SK-N-DZ (cell line): Measurements from ENCODE around the gene SLC25A13. TPM values are rescaled to one million over a fixed set of nuclear protein-coding genes. Genes with fewer than 3 reads are reported as not detected.
"Not testable (repeated sequence)": the region's sequence is repeated elsewhere in the genome, so short reads cannot be mapped to it uniquely, and the experiment has no call there.

Experiments used
- DNase-seq: peaks from one replicate; pipeline ENCODE4 v3.0.0-alpha.2; 2015; ENCODE audit warnings: low spot score
- polyA plus RNA-seq, 2 experiments: library from polyadenylated mRNA; depleted of rRNA; stranded (reverse); fragments of >200 nt; gene quantifications; 2 replicates each; pipeline ENCODE4 v1.2.3, GENCODE V29; 2014

Gene SLC25A13, protein sequence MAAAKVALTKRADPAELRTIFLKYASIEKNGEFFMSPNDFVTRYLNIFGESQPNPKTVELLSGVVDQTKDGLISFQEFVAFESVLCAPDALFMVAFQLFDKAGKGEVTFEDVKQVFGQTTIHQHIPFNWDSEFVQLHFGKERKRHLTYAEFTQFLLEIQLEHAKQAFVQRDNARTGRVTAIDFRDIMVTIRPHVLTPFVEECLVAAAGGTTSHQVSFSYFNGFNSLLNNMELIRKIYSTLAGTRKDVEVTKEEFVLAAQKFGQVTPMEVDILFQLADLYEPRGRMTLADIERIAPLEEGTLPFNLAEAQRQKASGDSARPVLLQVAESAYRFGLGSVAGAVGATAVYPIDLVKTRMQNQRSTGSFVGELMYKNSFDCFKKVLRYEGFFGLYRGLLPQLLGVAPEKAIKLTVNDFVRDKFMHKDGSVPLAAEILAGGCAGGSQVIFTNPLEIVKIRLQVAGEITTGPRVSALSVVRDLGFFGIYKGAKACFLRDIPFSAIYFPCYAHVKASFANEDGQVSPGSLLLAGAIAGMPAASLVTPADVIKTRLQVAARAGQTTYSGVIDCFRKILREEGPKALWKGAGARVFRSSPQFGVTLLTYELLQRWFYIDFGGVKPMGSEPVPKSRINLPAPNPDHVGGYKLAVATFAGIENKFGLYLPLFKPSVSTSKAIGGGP
- polyA plus RNA-seq (2014; cell fraction: cytosol; rRNA removed): 101 and 109 TPM in 2 replicates
- polyA plus RNA-seq (2014; cell fraction: nucleus; rRNA removed): 68.9 and 75.0 TPM in 2 replicates

DNA sequence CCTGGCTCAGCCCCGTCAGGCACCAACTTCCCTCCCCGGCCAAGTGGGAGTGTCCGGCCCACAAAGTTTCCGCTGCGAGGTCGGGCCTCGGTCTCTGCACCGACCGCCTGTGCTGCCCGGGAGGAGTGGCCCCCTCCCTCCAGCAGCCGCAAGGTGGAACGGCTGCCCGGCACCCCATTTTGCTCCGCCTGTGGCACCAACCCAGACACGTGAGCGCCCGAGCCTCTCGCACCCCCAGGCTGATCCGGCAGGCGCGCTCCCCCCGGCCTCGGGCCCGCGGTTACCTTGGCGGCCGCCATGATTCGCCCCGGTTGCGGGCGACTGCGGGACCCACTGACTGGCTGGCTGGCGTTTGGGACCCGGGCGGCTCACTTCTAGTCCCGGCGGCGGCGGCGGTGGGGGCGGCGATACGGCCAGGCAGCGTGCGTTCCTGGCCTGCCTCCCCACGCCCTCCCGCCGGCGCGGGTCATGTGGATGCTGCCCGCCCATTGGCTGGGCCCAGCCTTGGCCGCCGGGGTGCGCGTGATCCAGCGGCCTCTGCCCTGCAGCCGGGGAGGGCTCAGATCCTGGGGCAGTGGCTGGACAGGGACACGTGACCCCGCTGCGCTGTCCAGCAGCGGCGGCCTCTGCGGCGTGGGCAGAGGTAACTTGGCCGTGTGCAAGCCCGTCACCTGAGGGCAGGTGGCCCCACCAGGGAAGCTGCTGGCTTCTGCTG lies at the start of gene SLC25A13:
Gene SLC25A13, minus strand, starts transcription at position 441 of the 715 bp plus-strand sequence. Its CDS starts 142 bp downstream, at position 299.
- peak; percentile 87 for DNase-seq

DNA sequence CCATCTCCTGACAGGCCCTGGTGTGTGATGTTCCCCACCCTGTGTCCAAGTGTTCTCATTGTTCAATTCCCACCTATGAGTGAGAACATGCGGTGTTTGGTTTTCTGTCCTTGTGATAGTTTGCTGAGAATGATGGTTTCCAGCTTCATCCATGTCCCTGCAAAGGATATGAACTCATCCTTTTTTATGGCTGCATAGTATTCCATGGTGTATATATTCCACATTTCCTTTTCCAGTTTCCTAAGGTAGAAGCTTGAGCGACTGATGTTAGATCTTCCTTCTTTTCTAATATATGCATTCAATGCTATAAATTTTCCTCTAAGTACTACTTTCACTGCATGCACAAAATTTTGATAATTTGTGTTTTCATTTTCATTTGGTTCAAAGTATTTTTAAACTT lies 44.0 kb upstream of the SLC25A13 start:
- not testable (repeated sequence) for DNase-seq

DNA sequence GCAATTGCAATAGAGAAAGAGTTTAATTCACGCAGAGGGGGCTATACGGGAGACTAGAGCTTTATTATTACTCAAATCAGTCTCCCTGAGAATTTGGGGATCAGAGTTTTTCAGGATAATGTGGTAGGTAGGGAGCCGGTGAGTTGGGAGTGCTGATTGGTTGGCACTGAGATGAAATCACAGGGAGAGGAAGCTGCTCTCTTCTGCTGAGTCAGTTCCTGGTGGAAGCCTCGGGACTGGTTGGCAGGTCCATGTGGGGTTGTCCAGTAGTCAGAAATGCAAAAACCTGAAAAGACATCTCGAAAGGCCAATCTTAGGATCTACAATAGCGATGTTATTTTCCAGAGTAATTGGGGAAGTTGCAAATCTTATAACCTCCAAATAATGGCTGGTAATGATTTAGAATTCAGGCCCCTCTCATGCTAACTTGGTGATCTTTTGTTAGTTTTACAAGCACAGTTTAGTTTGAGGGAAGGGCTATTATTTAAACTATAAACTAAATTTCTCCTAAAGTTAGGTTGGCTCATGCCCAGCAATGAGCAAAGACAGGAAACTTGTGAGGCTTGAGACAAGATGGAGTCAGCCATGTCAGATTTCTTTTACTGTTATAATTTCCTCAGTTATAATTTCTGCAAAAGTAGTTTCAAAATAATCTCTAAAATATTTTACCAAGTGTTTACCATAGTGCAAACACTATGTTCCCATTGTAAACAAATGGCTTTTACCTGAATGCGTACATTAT lies 39.4 kb upstream of the SLC25A13 start:
- DNase-seq: no peak

DNA sequence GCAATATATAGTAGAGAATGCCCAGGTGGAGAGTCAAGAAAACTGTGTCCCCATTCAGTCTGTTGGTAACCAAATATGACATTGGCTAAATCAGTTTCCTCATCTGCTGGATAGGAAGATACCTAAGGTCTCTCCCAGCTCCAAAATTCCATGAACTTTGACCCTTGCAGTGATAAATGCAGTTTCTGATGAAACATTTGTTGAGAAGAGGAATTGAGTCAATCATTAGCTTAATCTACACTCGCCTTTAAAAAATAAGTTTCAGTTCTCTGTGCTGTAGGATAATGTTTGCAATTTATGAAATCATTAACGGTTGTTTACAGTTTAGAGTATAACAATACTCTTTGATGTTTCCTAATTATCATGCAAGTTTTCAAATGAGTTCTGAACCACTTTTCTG lies 38.0 kb upstream of the SLC25A13 start:
- DNase-seq: no peak

DNA sequence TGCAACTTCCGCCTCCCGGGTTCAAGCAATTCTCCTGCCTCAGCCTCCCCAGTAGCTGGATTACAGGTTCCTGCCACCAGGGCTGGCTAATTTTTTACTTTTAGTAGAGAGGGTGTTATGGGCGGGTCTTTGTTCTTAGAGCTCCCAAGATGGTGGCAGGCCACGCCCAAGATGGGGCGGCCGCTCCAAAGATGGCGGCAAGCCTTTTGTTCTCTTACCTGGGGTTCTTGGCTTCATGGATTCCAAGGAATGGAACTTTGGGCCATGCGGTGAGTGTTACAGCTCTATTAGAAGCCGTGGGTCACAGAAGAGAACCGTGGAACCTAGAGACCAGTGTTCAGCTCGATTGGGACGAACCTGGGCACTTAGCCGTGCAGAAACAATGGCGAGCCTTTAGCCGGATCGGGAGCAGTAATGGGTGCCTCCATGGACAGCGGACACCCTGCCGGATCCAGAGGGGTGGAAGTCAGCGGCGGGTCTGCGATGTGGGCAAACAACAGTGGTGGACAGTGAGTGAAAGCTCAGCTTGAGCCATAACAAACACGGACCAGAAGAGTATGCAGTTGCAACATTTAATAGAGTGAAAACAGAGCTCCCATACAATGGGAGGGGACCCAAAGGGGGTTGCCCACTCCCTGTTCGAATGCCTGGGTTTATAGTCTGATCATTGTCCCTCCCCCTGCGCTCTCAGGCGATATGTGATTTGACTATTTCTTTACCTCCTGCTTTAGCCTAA lies 36.5 kb upstream of the SLC25A13 start:
- not testable (repeated sequence) for DNase-seq

DNA sequence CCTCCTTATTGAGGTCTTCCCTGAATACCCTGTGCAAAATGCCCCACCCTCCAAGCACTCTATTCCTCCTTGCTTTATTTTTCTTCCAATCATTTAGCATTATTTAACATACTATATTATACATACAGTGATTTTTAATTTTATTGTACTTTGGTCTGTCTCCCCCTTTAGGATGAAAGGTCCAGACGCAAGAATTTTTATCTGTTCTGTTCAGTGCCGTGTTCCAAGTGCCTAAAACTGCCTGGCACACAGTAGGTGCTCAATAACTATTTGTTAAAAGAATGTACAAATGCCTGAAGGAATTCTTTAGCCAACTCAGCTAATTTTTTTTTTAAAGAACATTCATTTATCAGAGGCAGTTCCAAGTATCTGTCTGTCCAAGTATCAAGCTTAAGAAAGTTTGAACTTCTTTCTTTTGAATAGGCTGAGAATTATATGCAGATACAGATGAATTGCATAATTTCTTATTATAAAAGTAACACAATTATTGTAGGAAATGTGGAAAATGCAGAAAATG lies 34.1 kb upstream of the SLC25A13 start:
- no peak for DNase-seq

DNA sequence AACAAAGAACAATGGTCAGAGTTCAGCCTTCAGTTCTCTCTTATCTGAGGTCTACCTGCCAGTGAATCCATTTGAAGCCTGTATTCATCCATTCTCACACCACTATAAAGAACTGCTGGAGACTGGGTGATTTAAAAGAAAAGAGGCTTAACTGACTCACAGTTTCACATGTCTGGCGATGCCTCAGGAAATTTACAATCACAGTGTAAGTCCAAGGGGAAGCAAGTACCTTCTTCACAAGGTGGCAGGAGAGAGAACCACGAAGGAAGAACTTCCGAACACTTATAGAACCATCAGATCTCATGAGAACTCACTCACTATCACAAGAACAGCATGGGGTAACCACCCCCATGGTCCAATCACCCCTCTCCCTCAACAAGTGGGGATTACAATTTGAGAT lies 33.0 kb upstream of the SLC25A13 start:
- no peak for DNase-seq

DNA sequence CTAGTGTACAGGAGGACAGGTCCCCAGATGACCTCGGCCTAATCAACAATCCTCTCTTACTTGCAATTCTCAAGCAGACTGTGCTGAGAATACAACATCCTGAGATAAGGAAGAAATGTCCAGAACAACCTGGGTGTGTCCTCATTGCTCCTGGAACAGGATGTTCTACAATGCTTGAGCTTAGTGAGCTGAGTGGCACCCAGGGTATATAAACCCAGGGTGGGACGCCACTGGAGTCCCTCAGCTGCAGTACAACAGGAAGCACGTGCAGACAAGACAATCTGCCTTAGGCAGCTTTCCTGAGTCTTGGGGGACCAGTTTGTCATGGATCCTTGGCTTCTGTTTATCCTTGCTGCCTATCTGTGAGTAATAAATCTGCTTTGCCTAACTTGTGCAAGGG lies 27.7 kb upstream of the SLC25A13 start:
- no peak for DNase-seq

DNA sequence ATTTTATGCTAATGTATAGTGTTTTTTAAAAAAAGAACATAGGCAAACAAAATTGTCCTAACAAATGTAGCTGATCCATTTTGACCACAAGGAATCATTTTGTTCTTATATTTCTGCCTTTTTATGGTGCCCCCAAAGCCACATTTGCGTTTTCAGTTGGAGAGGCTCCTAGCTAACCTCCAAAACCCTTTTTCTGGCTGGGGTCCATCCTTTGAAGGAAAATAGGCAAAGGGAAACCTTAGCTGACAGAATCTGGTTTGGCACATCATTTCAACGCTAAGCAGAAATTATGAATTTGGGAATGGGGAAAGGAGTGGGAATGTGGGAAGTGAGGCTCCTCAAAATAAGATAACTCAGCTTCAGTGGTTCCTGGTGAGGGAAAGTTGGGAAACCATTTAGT lies 25.6 kb upstream of the SLC25A13 start:
- no peak for DNase-seq

DNA sequence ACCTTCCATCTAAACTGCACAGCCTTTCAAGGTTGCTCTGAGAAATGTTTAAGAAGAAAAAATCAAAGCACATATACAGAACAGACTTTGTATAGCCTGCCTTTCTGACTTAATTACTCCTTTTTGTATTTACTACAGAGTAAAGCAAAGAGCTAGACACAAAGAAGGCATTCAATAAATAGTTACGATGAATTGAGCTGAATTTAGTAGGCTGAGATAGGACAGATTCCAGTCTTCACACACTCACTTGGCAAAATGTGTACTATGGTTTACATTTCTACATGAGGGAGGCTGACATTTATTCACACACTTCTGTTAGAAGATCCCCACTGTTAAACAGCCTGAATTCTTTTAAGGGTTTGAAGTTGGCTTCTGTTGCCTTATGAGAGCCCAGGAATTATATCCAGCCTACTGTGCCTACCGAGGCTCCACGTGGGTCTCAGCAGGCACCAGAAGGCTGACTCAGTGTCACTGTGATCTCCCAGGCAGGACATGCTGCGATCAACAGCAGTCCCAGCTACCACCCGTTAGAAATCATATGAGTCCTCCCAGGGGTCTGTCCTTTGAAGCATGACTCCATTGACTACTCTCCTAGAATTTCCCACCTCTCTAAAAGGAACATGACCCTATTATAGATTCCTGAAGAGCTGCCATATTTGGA lies 24.5 kb upstream of the SLC25A13 start:
- no peak for DNase-seq

DNA sequence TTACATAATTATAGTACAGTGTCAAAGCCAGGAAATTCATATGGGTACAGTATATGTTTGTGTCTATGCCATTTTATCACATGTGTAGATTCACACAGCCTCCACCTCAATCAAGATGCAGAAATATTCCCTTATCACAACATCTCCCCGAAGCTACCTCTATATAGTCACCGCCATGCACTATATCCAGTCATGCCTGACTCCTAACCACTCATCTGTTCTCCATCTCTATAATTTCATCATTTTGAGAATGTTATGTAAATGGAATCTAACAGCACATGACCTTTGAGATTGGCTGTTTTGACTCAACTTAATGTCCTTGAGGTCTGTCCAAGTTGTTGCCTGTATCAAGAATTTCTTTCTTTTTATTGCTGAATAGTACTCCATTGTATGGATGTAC lies 22.3 kb upstream of the SLC25A13 start:
- DNase-seq: peak; percentile 86

DNA sequence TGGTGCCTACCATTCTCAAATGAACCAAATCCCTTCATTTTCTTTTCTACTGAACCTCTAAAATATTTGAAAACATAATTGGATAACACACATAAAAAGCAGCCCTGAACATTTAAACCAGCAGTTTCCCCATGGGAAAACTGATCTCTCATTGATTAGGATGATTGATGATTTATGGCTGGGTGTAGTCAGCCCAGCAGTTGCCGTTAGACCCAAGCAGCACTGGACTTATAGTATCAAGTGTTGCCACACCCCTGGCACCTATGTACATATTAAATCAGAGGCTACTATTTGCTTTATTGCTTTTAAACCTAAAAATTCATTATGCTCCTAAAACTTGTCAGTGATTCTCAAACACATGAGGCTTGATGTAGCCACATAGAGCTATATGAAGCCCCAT lies 20.2 kb upstream of the SLC25A13 start:
- peak; percentile 59 for DNase-seq

DNA sequence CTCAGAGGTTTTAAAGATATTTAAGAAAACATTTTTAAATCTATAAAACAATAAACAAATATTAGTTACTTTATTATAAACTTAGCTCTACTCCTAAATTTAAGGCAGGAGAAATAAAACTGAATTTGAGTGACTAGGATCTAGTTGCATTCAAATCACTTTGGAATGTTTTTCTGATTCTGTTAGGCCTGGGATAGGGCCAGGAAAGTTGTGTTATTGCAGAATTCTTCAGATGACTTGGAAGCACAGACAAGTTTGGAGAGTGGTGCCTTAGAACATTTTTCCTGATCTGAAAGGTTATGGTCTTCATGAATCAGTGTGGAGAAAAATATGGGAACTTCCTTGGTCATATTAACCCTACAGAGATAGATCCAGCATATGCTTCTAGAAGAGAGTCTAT lies 15.6 kb upstream of the SLC25A13 start:
- DNase-seq: no peak

DNA sequence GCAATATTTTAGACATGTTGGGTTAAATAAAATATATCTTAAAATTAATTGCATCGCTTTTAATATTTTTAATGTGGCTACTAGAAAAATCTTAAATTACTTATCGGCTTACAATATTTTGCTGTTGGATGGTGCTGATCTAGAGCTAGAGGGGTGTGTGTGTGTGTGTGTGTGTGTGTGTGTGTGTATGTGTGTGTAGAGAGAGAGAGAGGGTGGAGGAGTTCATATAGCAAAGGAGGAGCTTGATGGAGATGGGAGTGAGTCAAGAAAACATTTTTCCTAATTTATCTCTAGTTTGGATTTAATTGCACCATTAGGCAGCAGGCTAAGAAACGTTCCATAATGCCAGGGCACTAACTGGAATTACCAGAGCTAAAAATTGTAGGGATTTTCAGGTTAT lies 10.4 kb upstream of the SLC25A13 start:
- no peak for DNase-seq

DNA sequence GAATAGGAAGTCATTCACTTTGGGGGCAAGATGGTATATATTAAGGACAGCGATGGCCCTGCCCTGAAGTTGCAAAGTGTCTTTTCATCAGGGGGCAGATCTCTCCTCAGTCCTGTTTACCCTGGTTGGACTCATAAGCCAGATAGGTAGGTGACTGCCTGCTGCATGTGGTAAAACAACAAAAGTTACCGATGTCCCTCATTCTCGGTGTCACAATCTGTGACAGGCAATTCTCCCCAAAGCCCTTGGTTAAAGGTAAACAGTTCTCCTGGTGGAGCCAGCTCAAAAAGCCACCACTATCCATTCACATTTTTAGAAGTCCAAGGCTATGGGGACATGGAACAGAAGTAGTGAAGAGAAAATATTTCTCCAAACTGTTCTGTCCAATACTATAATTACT lies 9.9 kb upstream of the SLC25A13 start:
- DNase-seq: no peak

DNA sequence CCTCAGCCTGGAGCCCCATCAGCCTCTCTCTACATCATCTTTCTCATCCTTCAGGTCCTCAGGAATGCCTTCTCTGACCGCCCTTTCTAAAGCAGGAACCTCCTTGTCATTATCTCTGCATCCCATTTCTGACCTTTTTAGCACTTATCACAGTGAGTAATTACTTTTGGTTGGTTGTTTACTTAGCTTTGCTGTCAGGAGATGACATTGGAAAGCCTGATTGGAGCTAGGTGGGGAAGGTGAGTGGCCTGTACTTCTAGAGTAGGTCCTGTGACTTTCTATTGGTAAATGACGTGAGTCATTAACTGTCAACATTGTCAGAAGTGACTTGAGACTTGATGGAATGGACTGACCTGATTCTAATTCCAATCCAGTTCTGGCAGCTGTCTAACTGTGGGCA lies 9.3 kb upstream of the SLC25A13 start:
- DNase-seq: no peak

DNA sequence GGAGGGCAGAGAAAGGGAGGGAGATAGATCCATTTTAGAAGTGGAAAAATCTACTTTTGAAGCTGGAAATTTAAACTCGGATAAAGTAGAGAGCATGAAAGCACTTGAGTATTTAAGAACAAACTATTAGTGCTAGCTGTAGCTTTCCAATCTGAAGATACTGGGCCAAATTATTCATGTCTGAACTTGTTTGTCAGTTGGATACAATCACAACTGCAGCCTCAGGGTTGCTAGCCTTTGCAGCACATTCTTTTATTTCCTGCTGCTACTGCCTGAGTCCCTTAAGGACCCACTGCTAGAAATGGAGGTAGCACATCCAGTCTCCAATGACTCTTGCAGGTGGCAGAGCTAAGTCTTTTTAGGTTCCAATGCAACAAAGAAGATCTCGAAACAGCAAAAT lies 8.3 kb upstream of the SLC25A13 start:
- no peak for DNase-seq

DNA sequence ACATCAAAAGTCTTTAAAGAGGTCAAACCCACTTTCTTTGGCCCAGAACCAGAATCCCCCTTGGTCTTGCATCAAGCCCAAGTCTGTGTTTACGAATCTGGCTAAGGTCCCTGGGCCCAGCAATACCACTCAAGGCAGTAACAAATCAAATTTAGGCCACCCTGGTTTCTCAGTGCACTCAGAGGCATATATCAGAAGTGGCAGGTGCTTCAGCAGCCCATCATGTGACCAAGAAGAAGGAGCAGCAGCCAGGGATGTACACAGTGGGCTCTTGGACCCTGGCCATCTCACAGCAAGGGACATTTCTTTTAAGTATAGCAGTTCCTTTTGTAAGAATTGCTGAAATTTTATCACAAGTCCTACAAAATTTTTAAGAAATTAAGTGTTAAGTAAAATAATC lies 7.3 kb upstream of the SLC25A13 start:
- DNase-seq: no peak

DNA sequence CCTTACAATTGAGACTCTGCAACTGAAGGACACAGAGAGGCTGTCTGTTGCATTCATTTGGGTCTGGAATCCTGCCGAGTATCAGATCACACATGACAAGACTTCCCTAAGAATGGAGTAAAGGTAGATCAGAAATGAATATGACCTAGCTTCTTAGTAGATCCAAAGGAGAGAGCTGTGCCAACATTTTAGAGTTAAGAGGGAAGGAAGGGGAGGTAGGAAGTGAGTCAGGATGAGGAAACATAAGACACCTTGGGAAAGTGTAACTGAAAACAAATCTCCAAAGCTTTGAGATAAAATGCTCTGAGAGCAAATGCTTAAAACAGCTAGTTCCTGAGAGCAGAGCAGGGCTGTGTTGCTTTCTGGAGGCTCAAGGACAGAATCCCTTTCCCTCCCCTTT lies 6.1 kb upstream of the SLC25A13 start:
- no peak for DNase-seq

DNA sequence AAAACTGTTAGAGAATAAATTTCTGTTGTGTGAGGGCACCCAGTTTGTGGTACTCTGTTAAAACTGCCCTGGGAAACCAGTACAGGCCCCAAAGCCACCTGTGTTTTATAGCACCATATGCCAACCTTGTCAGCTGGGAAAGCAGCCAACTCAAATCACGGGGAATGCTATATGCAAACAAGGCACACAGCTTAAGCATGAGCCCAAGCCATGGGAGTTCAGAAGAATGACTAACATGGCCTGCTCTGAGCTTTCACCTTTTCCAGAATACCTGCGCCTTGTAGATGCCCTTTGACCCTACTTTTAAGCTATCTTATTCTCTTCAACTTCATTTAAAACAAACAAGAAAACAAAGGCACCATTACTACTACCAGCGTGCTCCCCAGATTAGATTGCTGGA lies 5.5 kb upstream of the SLC25A13 start:
- DNase-seq: no peak
